Aorta (tissue), 5 donors: ENCODE data around the gene MUC15. TPM values are rescaled to one million over a fixed set of nuclear protein-coding genes. Genes with fewer than 3 reads are reported as not detected.
A peak's percentile ranks its signal among the peaks of the same experiment; 100 is the strongest.
"Not testable (repeated sequence)": the region's sequence is repeated elsewhere in the genome, so short reads cannot be mapped to it uniquely, and the experiment has no call there.

ENCODE experiments used
- ATAC-seq: fragments of 200-7000 bp; cut with Tn5 transposase; one replicate; pipeline ENCODE4 v1.9.1; 2022; ENCODE audit warnings: moderate library complexity; ENCODE audit not compliant: low FRiP score
- DNase-seq, 2 donors: peaks; one replicate each; pipeline ENCODE4 v3.0.0-alpha.2; 2020
- H3K27ac ChIP-seq, 2 donors: one replicate each; pipeline ENCODE4 v1.5.1; 2013; ENCODE audit warnings: low read length in 2 of 2, mild to moderate bottlenecking in 2 of 2, moderate library complexity in 2 of 2, control low read depth in 1 of 2, inconsistent platforms in 1 of 2, low read depth in 1 of 2
- H3K27me3 ChIP-seq, 2 donors: one replicate each; pipeline ENCODE4 v1.6.1; 2013; ENCODE audit warnings: control low read depth in 1 of 2, low read length in 1 of 2, mild to moderate bottlenecking in 1 of 2, moderate library complexity in 1 of 2; ENCODE audit not compliant: insufficient read depth in 2 of 2, control insufficient read depth in 1 of 2
- H3K36me3 ChIP-seq, 2 donors: one replicate each; pipeline ENCODE4 v1.6.1; 2013; ENCODE audit warnings: control low read depth in 1 of 2, low read length in 1 of 2, mild to moderate bottlenecking in 1 of 2; ENCODE audit not compliant: insufficient read depth in 2 of 2, control insufficient read depth in 1 of 2
- H3K4me1 ChIP-seq, 2 donors: one replicate each; pipeline ENCODE4 v1.6.1; 2013; ENCODE audit warnings: low read length in 2 of 2, control low read depth in 1 of 2, mild to moderate bottlenecking in 1 of 2, moderate library complexity in 1 of 2; ENCODE audit not compliant: insufficient read depth in 2 of 2, control insufficient read depth in 1 of 2
- H3K4me3 ChIP-seq, 2 donors: one replicate each; pipeline ENCODE4 v1.5.1; 2013; ENCODE audit warnings: low read length in 2 of 2, control low read depth in 1 of 2, mild to moderate bottlenecking in 1 of 2
- H3K9me3 ChIP-seq: one replicate; pipeline ENCODE4 v1.6.1; 2013; ENCODE audit warnings: mild to moderate bottlenecking, low read length; ENCODE audit not compliant: control insufficient read depth
- WGBS, 2 donors: extraction: QIAGEN DNeasy Blood & Tissue Kit; methylation state at CpG; one replicate each; pipeline ENCODE4 v1.1.7; 2013; 5-methylcytosine and 5-hydroxymethylcytosine counted together
- intact Hi-C, 2 donors: fragments of 100-400 bp; cut with DNase I; formaldehyde crosslinking; loops; one replicate each; pipeline versions ENCODE4 v1.14.2 to v1.15.0; 2022
- polyA plus RNA-seq, 2 donors: library from polyadenylated mRNA; stranded (reverse); fragments of 200-250 nt; gene quantifications; one replicate each; pipeline ENCODE4 v1.2.3, GENCODE V29; 2013
- total RNA-seq, 2 donors: library from RNA; stranded (reverse); fragmentation: NEBNext Ultra II Directional; extraction: Animal tissue kit (Norgen Biotek cat#: 25700); gene quantifications; one replicate each; pipeline ENCODE4 v1.2.1, GENCODE V29; 2021
- donor health status: healthy with polysubstance abuse.
- donor health status: Bipolar disorder and iron deficiency.
- donor health status: DM: no; HTN: no; CAD: no.
- donor health status: DM: no; HTN: no; CAD: no.
- donor health status: DM: yes; HTN: yes; CAD: no.

The MUC15 gene
- total and polyA plus RNA-seq, 4 donors, result not detected

DNA sequence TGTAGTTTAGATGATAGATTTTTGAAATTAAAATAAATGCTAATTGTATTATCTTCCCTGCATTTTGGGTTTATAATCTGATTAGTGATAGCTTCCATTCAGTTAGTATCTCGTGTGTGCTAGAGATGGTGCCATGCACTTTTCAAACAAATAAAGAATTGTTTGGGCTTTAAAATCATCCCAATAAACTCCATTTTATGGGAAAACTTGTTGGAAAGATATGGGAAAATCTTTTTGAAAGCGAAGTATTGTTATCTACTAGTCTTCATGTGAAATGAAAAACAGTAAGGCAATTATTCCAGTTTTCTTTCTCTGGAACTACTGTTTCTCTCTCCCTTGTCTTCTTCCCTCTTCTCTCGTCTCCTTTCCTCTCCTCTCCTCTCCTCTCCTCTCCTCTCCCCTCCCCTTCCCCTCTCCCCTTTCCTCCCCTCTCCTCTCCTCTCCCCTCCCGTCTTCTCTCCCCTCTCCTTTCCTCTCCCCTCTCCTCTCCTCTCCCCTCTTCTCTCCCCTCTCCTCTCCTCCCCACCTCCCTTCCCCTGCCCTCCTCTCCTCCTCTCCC, 27.9 kb upstream of the MUC15 start:
- H3K9me3 ChIP-seq, result no peaks in the 10 kb centered on the region
- H3K4me1 ChIP-seq, result no peaks in the 10 kb centered on the region
- ATAC-seq (no peak), DNase-seq (no peak)
- 72 to 80% methylated on average over 3 of the region's 4 CpGs for WGBS, 2 donors
- no peak overlapping the region for H3K4me3 ChIP-seq
- no peaks in the 10 kb centered on the region for H3K27me3 ChIP-seq
- H3K27ac ChIP-seq, result no peak overlapping the region
- intact Hi-C loops, result no loop called here
- no peaks in the 10 kb centered on the region for H3K36me3 ChIP-seq

DNA sequence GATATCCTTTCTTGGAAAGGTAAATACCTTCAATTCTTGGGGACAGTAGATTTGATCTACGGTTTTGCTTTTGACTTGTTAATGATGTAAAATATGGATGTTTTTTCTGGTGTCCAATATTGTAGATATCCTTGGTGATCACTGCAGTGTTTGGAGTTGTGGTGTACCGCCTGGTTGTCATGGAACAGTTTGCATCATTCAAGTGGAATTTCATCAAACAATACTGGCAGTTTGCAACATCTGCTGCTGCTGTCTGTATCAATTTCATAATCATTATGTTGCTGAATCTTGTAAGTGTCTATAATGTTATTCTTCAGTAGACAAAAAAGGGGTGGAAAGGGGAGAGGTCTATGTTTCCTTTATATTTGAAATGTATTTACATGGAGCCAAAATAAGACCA, 27.4 kb upstream of the MUC15 start:
- intact Hi-C loops, result no loop called here
- 65 to 67% methylated on average over 2 of the region's 2 CpGs for WGBS, 2 donors
- H3K27ac ChIP-seq, result no peak overlapping the region
- no peak for ATAC-seq
- H3K9me3 ChIP-seq, result no peaks in the 10 kb centered on the region
- H3K27me3 ChIP-seq, result no peaks in the 10 kb centered on the region
- no peaks in the 10 kb centered on the region for H3K36me3 ChIP-seq
- DNase-seq, result no peak
- H3K4me3 ChIP-seq, result no peak overlapping the region
- H3K4me1 ChIP-seq, result no peaks in the 10 kb centered on the region

DNA sequence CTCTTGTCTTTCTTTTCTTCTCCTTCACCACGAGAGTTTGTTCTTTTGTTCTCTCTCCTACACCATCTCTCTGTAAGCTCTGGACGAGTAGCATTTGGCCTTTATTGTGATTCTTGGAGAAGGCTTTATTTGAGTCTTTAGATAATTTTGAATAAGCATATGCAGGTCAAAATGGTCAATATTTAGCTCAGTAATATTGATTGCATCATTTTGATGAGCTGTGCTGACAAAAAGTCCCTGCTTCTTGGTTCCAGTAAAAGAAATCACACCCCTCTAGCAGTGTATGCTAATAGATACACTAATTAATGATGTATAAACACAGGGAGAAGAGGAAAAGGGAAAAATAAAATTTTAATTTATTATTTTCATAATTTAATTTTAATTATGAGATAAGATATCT, 25.8 kb upstream of the MUC15 start:
- Histone ChIP-seq H3K36me3 (no peaks in the 10 kb centered on the region), H3K4me1 (no peaks in the 10 kb centered on the region), H3K9me3 (no peaks in the 10 kb centered on the region), H3K27ac (no peak overlapping the region), H3K4me3 (no peak overlapping the region), H3K27me3 (no peaks in the 10 kb centered on the region)
- 69 to 73% methylated on average over 2 of the region's 2 CpGs for WGBS, 2 donors
- ATAC-seq (no peak), DNase-seq (no peak)
- intact Hi-C loops, result no loop called here

DNA sequence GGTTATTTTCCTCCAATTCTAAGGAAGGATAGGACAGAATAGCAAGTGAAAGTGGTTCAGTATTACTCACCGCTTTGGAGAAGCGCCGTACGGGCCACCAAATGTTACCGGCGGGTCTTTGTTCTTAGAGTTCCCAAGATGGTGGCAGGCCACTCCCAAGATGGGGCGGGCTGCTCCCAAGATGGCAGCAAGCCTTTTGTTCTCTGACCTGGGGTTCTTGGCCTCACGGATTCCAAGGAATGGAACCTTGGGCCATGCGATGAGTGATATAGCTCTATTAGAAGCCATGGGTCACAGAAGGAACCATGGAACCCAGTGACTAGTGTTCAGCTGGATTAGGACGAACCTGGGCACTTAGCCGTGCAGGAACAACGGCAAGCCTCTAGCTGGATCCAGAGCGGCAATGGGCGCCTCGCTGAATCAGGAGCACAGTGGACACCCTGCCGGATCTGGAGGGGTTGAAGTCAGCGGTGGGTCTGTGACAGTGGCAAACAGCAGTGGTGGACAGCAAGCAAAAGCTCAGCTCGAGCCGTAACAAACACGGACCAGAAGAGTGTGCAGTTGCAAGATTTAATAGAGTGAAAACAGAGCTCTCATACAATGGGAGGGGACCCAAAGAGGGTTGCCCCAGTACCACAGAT, 25.1 kb upstream of the MUC15 start:
- ATAC-seq, intact Hi-C loops, H3K9me3 ChIP-seq, H3K4me3 ChIP-seq, H3K4me1 ChIP-seq, H3K27ac ChIP-seq, H3K36me3 ChIP-seq, H3K27me3 ChIP-seq: not testable (repeated sequence)
- peak in 1 of 2 donors; percentile 67 for DNase-seq
- 89 to 95% methylated on average over 20 of the region's 20 CpGs for WGBS, 2 donors

DNA sequence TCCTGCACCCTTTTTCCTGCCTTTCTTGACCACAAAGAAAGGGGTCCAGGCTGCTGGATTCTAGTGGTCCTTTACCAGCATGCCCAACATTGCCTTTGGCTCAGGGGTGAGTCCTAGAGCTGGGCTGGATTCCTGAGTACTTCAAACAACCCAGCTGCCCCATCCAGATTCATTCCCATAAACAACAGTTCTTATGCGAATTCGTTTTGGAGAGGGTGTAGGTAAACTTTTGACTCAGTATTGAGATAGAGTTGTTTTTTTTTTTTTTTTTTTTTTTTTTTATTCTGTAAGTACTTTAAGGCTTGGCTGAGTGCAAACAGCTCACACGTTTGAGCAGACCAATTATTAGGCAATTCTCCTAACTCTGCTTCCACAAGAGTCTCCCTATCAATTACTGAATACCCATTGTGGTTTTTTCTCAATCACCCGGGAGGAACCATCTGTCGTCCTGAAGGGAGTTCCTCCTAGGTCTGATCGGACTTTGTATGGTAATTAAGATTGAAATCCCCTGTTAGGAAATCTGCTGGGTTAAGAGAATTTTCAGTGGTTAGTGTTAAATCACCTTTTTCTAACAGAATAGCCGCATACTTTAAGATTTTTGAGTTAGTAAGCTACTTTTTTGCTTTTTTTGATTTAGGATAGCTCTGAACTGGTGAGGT, 23.3 kb upstream of the MUC15 start:
- H3K4me3 ChIP-seq, H3K27me3 ChIP-seq, DNase-seq, intact Hi-C loops, H3K36me3 ChIP-seq, H3K9me3 ChIP-seq, H3K27ac ChIP-seq, H3K4me1 ChIP-seq, ATAC-seq: not testable (repeated sequence)
- 66 to 71% methylated on average over 7 of the region's 7 CpGs for WGBS, 2 donors

DNA sequence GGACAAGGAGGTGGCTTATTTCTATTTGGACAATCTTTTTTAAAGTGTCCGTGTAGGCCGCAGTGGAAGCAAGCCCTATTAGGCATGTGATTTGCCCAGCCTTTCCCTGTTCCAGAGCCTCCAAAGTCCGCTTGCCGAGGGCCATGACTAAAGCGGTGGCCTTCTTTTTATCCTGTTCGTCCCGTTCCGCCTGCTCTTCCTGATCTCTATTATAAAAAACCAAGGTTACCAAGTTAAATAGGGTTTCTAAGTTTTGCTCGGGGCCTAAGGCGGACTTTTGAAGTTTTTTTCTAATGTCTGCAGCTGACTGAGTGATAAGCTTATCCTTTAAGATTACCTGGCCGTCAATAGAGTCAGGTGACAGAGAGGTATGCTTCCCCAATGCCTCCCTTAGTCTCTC, 21.6 kb upstream of the MUC15 start:
- no peak for DNase-seq
- intact Hi-C loops, result no loop called here
- H3K4me3 ChIP-seq, result no peak overlapping the region
- peaks cover 1% of the 10 kb centered on the region for H3K9me3 ChIP-seq
- H3K27ac ChIP-seq, result no peak overlapping the region
- ATAC-seq, result no peak
- H3K4me1 ChIP-seq, result no peaks in the 10 kb centered on the region
- WGBS, 2 donors, result 73 to 92% methylated on average over 11 of the region's 11 CpGs
- H3K27me3 ChIP-seq, result no peaks in the 10 kb centered on the region
- H3K36me3 ChIP-seq, result no peaks in the 10 kb centered on the region

DNA sequence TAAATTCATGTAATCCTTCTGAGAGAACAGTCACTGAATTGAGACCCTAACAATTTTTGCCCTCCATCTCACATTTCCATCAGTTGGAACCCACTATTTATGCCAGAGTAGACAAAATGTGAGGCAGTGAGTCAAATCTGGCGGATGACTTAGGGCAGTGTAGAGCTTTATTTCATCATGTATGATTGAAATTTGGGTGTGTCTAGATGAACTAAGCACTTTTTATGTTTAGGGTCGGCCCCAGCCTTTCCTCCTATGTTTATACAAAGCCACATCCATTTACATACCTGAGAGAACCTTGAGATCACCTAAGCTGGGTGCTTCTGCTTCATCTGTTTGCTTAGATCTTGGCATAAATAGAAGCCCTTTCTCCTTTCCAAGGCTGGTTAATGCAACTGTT, 15.0 kb upstream of the MUC15 start:
- peaks cover 1% of the 10 kb centered on the region for H3K9me3 ChIP-seq
- intact Hi-C loops, result no loop called here
- H3K27me3 ChIP-seq, result no peaks in the 10 kb centered on the region
- DNase-seq (no peak), ATAC-seq (no peak)
- no peaks in the 10 kb centered on the region for H3K36me3 ChIP-seq
- H3K27ac ChIP-seq, result no peak overlapping the region
- H3K4me1 ChIP-seq, result no peaks in the 10 kb centered on the region
- H3K4me3 ChIP-seq, result no peak overlapping the region
- 73 to 74% methylated on average over 2 of the region's 2 CpGs for WGBS, 2 donors

DNA sequence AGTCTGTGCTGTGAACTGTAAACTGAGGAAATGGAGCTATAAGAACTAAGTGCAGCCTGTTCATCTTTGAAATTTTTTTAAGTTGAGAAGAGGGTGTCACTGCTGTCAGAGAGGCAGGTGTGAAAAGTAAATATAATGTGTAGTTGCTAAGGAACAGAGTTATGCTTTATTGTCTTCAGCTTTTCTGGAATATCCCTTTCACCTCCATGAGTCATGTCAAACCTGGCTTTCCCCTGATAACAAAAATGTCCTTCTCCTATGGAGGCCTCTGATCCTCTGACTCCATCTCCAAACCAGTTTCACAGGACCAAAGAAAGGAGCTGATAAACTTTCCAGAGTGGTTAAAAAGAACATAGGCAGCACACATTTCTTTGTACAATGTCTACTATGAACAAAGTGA, 12.8 kb upstream of the MUC15 start:
- intact Hi-C loops, result no loop called here
- no peaks in the 10 kb centered on the region for H3K9me3 ChIP-seq
- DNase-seq, result no peak
- no peaks in the 10 kb centered on the region for H3K36me3 ChIP-seq
- H3K27ac ChIP-seq, result no peak overlapping the region
- no peaks in the 10 kb centered on the region for H3K4me1 ChIP-seq
- H3K27me3 ChIP-seq, result no peaks in the 10 kb centered on the region
- no peak for ATAC-seq
- no peak overlapping the region for H3K4me3 ChIP-seq

DNA sequence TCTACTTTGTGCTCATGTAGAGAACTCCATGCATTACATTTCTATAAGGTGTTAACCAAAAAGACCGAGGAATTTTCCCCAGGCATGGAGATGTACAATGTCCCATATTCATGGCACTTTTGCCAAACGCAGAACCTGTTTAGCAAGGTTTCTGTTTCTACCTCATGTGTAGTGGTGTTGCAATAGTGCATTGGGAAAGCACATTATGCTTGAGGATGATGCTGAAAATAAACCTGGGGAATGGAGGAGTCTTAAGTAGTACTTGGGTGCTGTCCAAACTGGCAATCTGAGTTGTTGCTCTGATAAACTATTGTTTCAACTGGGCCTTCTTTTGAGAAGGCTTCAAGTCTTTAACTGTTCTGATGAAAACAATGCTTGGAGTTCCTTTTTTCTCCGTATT, 11.5 kb upstream of the MUC15 start:
- WGBS, 2 donors, result 84% methylated on average over 3 of the region's 3 CpGs
- intact Hi-C loops, result no loop called here
- H3K9me3 ChIP-seq, result no peaks in the 10 kb centered on the region
- ATAC-seq (no peak), DNase-seq (no peak)
- no peaks in the 10 kb centered on the region for H3K36me3 ChIP-seq
- no peaks in the 10 kb centered on the region for H3K4me1 ChIP-seq
- H3K27me3 ChIP-seq, result no peaks in the 10 kb centered on the region
- H3K4me3 ChIP-seq, result no peak overlapping the region
- H3K27ac ChIP-seq, result no peak overlapping the region
